GM18951 (cell line): ENCODE results near the gene TCF4.

Experiments used
- POLR2A ChIP-seq: IDR thresholded peaks from 4 replicates; pipeline ENCODE4 v1.6.1; 2011; ENCODE audit warnings: mild to moderate bottlenecking; ENCODE audit not compliant: insufficient read length, insufficient read depth; ENCODE audit errors: extremely low read depth
- in situ Hi-C: fragments of 300-500 bp; cut with MboI; formaldehyde crosslinking; loops from one replicate; pipeline ENCODE4 v1.12.0; 2022; ENCODE audit warnings: low sequenced_read_pairs, mixed read lengths, inconsistent platforms; ENCODE audit not compliant: unreplicated experiment

The TCF4 gene

DNA sequence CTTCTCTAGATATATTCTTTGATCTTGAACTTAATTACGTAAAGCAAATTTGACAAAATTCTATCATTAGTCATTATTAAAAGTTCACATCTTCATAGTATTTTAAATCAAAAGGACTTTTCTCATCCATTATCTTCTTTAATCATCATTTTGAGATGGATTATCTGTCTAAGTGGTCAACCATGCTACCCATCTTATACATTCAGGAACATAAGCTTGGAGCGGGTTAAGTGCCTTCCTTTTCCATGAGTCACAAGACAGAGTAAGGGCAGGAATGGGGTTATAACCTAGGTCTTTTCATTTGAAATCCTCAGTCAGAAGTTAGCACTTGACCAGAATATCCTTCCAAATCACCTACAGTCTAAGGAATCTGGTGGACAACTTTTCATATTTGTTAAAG, 297.1 kb downstream of the TCF4 start:
- in situ Hi-C loops, result no loop called here
- no peak for TF ChIP-seq POLR2A

DNA sequence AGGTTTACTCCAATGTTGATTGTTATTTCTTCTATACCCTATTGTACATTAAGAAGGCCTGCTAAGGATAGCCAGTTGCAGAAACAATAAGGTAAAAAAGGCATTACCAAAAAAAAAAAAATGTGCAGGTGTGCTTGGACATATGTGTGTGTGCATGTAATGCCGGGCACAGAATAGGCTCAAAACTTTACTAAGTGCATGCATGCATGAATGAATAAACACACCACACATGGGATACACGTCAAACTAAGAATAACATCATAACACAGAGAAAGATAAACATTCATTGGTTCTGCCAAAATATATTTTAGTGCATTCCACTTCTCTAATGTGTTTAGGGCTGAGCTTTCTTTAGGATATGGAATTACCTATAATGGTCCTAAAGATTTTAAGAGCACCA, 298.2 kb downstream of the TCF4 start:
- TF ChIP-seq POLR2A, result no peak
- in situ Hi-C loops, result no loop called here

DNA sequence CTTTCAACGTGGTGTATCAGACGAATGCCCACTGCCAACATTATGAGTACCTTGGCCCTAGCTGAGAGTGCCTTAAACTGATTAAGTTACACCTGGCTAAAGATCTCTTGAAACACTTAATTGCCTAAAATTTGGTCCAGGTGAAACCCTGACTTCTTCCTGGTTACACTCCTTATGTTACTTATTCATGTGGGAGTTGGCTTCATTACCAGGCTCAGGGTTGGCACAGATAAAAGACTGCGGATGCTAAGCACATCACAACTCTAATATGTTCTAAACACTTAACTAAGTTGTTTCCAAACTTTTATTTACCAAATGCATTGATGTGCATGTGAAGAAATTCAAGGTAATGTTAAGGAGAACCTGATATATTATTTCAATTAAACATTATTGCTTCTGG, 298.9 kb downstream of the TCF4 start:
- in situ Hi-C loops, result no loop called here
- TF ChIP-seq POLR2A, result no peak

DNA sequence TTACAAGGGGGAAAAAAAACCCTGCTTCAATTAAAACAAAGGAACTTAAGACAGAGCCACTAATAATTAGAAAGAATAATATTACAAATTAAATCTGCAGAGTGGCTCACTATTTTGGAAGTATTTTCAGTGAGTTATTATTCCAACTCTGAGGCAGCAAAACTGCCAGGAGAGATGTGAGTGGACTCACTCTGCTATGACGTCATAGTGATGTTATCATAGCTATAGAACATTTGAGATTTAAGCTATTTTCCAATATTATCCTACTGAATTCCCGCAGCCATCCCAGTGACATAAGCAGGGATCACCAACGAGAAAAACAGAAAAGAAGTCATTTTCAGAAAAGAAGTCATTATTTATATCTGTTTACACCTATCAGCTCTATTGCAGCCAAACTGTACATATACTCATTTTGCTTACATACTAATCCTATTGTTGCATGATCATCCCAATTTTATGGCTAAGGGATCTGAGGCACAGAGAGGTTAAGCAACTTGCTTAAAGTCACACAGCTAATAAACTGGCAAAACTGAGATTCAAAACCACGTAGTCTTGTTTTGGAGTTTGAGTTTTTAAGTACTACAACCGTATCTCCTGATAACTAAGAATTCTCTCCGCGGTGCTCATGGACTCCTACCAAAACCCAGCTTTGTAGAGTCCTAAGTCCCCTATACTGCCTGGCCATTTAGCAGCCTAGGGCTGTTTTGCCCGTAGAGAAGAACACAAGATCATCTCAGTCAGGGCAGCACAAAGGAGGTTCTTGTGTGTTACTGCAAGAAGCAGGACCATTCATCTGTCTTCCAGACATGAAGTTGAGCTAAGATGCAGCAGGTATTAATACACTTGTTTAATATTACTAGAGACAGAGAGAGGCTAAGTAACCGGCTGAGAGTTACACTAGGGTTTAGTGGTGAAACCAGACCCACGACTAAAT, 299.8 kb downstream of the TCF4 start:
- in situ Hi-C loops, result no loop called here
- TF ChIP-seq POLR2A, result no peak

DNA sequence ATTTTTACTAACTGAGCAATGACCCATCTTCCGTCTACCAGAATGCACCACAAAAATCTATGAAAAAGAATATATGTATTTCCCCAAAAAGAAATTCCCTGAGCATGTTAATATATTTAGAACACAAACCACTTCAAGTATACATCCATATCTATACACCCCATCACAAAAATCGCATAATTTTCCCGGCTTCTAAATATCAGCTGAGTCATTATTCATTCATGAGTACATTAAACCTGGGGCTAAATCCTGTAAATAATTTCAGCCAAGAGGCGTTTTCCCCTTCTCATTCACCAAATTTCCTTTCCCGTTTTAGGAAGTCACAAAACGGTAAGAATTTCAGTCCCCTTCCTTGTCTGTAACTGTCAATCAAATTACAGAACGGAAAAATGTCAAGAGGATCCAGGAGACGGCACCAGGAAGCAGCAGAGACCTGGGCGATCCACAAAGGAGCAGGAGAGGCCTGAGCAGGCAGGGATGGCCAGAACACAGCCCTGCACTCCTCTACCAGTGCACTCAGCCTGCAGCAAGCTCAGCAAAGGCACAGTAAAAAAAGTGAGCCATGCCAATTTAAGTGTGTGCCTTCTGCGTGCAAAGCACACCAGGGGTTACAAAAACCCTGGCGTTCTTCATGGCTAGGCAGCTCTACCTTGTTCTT, 300.7 kb downstream of the TCF4 start:
- no peak for TF ChIP-seq POLR2A
- in situ Hi-C loops, result no loop called here

DNA sequence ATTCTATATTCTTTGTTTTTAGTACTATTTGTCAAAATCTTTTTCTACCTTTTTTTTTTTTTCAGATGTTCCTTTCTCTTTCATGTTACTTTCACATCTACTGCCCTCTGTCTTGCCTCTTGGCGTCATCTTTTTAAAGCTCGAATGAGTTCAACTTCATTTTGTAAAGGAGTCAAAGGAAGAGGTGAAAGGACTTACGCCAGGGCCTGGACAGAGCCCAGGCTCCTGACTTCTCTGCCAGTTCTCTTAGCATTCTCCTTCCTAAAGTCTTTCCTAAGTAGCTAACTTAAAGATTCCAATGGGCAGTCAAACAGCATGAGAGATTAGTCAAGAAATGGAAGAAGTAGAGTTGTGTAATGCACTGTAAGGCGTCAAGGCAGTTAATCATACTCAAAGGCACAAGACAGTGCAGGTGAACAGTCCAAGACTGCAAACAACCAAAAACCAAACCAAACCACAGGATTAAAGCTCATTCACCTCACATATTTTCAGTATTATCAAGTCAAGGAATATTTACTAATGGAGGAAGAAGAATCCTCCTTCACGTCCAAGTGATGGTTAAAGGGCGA, 301.7 kb downstream of the TCF4 start:
- no peak for TF ChIP-seq POLR2A
- in situ Hi-C loops, result no loop called here

DNA sequence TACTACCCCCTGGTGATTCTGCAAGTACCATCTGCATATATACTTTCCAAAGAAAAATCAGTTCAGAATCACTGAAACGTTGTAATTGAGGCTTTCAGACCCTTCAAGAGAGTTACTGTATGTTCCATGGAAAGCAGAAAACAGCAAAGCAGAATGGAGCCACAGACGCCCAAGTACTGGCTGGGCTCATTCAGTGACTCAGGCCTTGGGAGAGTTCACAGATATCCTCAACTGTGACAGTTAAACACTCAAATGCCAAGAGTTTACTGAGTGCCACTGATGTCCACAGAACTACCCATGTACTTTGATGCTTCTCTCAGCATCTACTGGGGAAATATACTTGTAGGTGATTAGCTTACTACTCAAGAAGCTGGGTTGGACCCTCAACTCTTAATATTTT, 303.4 kb downstream of the TCF4 start:
- in situ Hi-C loops, result no loop called here
- no peak for TF ChIP-seq POLR2A

DNA sequence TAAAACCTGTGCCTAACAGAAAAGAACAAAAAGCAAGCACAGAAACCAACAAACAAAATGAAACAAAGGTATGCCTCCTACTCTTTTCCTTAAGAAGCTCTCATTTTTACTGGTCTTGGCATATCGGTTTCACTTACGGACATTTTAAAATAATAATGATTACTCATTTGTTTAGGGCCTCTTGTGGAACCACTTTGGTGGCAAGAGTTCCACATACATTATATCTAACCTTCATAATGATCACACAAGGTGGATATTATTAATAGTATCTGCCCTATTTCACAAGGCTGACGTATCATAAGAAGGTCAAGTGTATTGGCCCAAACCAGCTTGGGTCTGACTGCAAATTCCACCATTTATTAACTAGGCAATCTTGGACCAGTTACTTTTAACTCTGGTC, 304.7 kb downstream of the TCF4 start:
- in situ Hi-C loops, result no loop called here
- no peak for TF ChIP-seq POLR2A

DNA sequence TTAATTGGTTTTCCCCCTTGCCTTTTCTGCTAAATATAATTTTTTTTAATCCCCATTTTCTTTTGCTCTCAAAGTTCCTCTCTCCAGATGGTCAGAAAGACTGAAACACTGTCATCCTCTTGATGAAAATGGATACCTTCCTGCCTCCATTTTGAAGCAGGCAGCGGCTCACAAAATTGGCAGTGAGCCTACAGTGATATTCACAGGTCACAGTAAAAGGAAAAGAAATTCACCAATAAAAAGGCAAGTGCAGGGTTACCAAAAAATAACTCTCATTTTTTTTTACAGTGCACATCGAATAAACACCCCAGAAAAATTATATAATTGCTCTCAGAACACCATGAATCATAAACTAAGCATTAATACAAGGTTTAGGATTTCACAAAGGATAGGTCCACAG, 307.5 kb downstream of the TCF4 start:
- in situ Hi-C loops, result no loop called here
- TF ChIP-seq POLR2A, result no peak

DNA sequence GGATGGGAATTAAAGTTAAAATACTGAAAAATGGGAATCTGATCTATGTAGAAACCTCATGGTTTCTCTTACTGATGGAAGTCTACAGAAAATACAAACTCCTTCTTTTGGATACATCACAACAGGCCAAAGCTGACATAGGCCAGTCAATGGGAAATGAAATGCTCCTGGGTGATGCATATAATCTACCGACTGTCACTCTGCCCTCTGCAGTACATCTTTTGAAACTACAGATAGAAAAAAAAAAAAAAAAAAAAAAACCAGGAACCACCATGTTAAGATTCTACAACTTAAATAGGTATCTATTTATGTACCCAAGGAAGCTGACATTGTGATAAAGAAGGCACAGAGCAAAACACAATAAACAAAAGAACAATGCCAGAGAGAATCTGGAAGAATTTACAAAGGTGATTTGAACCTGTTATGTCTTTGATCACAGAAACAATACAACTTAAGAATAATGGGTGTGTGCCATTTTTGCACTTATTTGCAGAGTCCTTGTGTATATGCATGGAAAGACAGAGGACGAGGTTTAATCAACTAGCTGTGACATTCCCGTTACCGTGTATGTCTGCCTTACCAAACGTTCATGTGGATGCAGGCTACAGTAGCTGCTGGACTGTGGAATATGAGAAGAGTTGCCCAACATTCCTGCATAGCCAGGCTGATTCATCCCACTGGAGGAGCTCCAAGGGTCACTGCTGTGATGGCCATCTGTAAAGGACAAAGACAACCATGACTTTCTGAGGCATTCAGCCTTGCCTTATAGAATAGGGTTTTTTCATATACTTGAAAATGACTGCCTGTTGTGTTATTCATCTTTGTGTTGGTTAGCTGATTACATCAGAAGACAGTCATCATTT, 312.7 kb downstream of the TCF4 start:
- TF ChIP-seq POLR2A, result no peak
- in situ Hi-C loops, result no loop called here

DNA sequence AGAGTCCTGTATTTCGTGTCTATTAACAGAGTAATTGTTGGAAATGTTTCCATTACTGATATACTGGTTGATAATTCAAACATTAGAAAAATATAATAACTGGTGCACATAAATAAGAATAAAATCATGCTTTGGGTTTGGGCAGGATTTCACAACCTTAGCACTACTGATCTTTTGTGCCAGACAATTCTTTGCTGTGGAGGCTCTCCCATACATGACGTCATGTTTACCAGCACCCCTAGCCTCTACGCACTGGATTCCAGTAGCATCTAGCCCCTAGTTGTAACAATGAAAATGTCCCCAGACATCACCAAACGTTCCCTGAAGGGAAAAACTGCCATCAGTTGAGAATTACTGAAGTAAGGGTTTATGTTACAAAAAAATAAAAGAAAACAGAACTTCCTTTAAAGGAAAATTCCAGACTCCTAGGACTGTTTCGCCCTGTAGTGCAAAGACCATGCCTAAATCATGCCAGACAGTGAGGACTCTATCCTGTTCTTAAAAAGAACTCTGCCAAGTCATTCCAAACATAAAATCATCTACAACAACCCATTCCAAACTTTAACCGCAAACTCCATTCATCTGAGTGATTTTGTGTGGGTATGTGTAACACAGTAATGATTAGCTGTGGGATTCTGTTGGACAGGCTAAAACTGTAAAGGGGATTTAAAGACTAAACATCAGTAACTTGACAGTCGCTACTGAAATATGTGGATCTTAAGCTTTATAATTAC, 315.3 kb downstream of the TCF4 start:
- in situ Hi-C loops, result no loop called here
- no peak for TF ChIP-seq POLR2A

DNA sequence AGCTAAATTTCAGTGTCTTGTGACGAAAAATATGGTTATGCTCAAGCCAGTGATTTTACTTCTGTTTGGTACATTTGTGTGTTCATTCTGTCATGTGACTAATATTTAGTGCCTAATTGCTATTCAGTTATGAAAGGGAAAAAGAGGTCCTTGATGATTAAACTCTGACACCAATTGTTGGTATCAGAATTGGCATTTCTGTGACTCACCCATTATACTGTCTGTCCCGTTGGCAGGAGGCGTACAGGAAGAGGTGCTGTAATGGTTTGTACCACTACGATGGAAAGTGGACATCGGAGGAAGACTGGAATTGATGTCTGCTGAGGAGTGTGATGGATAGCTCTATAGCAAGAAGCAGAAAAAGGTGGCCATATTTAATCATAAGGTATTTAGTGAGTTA, 318.4 kb downstream of the TCF4 start:
- TF ChIP-seq POLR2A, result no peak
- in situ Hi-C loops, result no loop called here

DNA sequence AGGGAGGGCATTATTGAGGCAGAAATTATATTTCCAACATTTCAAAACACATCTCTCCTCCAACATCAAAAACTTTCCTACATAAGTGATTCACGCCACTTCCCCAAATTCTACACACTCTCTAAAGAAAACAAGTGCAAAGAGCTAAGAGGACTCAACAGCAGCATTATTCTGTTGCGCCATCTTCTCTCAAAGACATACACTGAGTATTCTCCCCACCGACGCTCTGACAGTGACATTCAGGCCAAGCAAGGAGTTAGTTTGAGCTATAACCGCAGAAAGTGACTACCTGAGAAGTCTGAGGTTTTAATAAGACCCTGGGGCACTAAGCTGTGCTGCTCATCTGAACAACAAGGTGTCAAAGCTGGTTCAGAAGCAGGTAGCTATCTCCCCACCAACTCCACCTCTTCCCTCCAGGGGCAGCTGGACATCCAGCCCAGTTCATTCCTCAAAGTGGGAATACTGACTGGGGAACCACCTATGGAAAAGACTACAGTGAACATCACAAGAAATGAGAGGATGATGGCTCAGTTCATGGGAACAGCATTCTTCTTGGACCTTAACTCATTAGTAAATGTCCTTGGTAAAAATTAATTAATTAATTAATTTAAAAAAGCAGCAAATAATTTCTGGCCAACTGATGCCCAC, 319.2 kb downstream of the TCF4 start:
- in situ Hi-C loops, result no loop called here

More for the DNA sequence above, 319.2 kb downstream of the TCF4 start:
- no peak for TF ChIP-seq POLR2A
